Measurements from ENCODE around the gene RNF141.

GRCh38 chr11:10477690-10478046 is 63.3 kb downstream of the RNF141 start:
- TF ChIP-seq CTCF (IDR thresholded peaks at IDR 0.05) (no peak), POLR2AphosphoS5 (IDR thresholded peaks at IDR 0.05; ENCODE audit: low read depth, low read length) (no peak), REST (IDR thresholded peaks at IDR 0.05; ENCODE audit: low read depth, low read length) (no peak), TAF1 (IDR thresholded peaks at IDR 0.05; ENCODE audit: borderline replicate concordance, low read depth, low read length) (no peak), EZH2phosphoT487 (IDR thresholded peaks at IDR 0.05; ENCODE audit: borderline replicate concordance, low read depth) (no peak), SIN3A (IDR thresholded peaks at IDR 0.05; ENCODE audit: borderline replicate concordance, low read depth, low read length) (no peak)

All from SK-N-SH (cell line).